GM19099 (cell line): Measurements from ENCODE around the gene ZNF804B.

Source experiments
- POLR2A ChIP-seq: IDR thresholded peaks from 3 replicates; pipeline ENCODE4 v1.6.1; 2011; ENCODE audit warnings: low read depth; ENCODE audit not compliant: insufficient read length; ENCODE audit errors: extremely low read depth

Gene ZNF804B

DNA sequence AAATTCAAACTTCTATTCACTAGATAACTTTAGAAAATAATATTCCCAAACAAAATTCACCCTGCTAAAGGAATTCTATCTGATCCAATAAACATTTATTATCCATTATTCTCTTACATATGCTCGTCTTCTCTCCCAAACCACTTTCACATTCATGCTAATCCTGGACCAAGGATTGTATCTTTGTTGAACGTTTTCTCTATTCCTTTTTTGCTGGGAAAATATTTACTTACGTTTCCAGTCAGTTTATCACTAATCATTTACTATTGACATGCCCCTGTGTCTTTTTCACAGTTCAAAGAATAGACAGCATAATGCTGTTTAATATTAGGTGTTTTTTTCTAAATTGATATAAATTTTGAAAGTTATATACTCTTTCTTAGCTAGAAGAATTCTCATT lies 32.9 kb downstream of the ZNF804B start:
- TF ChIP-seq POLR2A, result no peak

DNA sequence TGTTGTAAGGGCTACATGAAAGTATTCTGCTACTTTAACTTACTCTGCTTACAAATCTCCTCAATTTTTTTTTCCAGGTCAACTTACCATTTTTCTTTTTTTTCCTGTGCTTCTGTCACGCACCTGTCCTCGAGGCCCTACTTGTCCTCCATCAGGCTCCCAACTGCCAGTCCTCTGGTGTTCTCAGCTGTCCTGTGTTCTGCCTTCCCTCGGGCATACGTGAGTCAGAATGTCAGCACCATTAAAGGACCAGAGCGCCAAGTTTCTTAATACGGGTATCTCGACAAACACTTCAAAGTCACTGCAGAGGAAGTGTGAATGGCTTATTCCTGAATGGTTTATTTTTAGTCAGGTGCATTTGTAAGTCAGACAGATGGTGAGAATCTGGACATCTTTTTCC lies 36.1 kb downstream of the ZNF804B start, which contains the start of gene TEX47:
Gene TEX47 (minus strand): TSS at position 185 of the 400 bp plus-strand sequence. CDS start 795 bp downstream, outside the sequence.
- TF ChIP-seq POLR2A, result no peak

DNA sequence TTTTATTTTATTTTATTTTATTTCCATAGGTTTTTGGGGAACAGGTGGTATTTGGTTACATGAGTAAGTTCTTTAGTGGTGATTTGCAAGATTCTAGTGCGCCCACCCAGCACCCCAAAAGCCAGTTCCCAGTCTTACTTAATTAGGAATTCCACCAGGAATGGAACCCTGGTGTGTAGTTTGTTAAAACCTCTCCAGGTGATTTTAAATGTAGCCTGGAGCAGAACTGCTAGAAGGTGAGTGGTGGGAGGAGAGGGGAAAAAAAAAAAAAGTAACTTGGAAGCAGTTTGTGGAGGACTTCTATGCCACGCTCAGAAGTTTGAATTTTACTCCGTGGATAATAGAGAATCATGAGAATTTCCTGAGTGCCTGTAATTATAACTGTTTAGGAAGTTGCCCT lies 41.5 kb downstream of the ZNF804B start:
- TF ChIP-seq POLR2A, result no peak

DNA sequence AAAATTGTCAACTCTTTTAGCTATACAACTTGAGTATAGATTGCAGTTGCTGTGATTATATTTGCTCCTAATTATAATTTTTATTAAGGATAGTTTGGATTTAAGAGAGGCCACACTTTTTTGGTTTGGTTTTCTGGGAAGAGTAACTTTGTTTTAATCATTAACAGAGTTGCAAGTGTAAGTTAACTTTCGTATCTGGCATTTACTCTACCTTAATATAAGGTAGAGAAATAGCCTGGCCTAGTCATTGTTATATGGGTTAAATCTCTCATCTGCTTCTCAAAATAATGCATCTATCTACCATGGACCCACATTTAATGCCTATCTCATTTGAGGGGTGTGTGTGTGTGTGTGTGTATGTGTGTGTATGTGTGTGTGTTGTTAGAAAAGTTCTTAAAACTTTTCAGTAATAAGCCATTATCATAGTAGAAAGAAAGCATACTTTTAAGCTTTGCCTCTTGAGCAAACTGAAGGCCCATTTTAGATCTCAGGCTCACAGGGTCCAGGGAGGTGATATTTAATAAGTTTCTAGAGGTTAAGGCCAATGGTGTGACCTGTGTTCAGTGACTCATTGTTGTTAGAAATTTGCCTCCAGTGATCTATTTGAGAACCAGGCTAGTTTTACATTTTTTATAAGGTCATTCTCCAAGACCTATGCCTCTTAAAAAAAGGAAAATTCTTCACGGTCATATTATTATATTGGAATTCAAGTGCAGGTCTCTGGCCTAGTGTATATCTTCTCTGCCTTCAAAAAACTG lies 47.0 kb downstream of the ZNF804B start:
- no peak for TF ChIP-seq POLR2A

DNA sequence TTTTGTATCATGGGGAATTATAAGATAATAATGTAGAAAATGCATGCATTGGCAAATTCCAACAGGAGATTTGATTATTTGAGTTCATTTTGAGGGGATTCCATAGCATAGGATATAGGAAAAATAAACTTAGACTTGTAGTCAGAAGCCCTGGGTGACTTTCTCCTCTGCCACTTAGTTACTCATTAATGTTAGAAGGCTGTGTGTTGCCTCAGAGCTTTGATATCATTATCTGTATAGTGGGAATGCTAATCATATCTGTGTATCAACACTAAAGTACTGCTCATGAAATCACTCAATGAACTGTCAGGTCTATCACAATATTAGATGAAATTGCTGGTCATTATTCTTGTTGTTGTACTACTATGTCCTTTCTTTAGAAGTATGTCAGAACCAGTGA lies 59.1 kb downstream of the ZNF804B start:
- TF ChIP-seq POLR2A, result no peak

DNA sequence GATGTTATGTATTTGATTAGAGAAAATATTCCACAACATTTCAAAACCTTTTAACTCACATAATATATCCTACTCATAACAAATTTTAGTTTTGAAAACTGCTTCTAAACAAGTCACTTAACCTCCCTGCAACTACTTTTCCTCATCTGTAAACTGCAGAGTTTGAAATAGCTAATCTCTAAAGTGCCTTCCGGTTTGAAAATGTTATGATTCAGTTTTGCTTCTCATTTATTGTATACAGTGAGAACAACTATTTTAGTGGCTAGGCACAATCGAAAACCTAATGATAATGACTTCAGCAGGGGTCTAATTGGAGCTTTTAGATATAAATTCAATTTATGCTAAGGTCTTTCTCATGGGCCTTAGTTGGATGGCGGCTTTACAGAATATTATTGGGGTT lies 66.7 kb downstream of the ZNF804B start:
- no peak for TF ChIP-seq POLR2A

DNA sequence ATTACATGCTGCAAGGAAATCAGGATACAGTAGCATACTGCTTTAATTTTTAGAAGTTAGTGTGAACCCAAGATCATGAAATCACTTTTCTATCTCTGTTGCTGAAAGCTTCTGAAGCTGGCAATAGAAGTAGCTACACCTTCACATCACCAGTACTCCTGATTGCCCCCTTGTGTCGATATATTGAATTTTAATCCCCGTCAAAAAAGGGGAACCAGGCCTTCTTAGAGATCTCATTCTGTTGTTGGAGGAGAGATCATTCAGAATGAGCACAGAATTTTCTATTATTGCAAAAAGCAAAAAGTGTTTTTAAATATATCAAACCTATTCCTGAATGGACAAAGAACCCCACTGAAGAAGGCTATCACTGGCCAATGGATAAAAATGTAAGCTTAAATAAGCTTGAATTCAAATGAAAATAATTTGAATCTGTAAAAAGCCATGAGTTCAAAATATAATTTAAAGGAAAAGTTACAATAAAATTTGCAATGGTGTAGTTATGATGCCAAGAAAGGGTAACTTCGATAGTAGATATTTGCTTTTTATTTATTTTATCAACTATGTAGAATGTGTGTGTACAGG lies 75.7 kb downstream of the ZNF804B start:
- TF ChIP-seq POLR2A, result no peak

DNA sequence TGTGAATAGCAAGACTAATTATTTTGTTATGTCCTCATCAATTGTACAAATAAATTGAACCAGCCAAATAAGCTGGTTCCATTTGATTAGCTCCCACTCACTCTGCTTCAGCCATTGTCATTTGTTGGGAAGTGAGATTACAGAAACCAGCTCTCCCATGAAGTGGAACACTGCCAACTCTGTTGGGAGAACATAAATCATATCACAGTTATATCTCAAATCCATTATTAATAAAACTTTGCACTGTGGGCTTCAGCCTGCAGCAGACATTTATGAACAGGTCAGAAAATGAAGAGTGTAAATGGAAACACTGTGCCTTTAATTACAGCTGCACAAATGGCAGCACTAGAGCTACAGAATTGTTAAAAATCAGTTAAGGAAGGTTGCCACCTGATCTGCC lies 82.7 kb downstream of the ZNF804B start:
- no peak for TF ChIP-seq POLR2A

DNA sequence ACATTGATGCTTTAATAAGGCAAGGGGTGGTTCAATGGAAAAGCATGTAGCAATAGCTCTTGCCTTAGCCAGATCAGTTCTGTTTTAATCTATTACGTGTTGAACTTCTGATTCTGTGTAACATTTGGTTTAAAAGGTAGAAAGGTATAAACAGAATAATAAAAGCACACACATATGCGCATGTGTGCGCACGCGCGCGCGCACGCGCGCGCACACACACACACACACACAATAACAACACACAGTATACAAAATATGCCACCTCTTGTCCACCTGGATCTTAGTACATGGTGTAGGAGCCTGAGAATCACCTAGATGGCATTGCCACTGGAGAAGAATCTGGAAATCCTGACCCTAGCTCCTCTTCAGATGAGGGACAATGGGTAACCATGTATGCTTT lies 85.6 kb downstream of the ZNF804B start:
- no peak for TF ChIP-seq POLR2A

DNA sequence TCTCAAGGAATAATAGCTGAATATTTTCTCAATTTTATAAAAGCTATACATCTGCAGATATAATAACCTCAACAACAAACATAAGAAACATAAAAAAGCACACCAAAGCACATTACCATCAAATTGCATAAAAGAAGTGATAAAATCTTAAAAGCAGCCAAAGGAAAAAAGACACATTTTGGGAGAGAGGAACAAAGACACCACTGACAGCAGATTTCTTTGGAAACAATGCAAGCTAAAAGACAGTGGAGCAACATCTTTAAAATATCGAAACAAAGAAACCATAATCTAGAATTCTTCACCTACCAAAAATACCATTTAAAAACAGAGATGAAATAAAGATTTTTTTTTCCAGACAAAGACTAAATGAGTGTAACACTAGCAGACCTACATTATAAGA lies 91.7 kb downstream of the ZNF804B start:
- no peak for TF ChIP-seq POLR2A

DNA sequence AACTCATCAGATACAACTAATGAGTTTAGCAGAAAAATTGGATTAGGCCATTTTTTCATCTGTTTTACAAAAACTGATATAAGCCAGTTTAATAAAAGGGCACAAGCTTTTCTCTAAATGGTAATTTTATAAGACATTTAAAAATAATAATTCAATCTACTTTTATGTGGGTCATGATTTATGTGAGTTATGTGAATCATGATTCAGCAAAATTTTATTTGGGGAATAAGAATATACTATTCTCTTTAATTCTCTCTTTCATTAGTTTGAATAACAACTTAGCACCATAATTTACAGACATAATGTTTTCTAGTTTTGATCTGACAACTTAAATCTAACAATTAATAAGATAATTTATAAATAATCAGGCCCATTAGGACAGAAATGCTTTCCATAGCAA lies 99.8 kb downstream of the ZNF804B start:
- TF ChIP-seq POLR2A, result no peak

DNA sequence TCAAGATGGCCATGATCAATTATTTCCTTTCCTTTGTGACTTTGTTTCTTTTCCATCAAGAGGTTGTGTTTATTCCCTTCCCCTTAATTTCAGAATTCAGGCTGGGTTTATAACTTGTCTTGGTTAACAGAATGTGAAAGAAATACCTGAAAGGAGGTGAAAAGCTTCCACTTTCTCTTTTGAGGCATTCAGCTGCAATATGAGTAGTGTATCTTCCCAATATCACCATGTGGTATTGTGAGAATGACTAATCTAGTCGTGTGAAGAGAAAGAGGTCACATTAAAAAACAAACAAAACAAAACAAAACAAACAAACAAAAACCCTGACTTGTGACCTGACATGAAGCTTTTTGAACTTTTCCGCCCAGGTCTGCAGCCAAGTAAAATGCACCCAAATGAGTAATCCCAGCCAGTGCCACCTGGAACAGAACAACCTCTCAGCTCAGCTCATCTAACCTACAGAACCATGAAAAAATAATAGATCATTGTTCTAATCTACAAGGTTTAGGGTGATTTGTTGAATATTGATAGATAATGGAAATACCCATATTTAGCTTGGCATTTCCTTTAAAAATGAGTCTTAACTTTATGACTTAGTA lies 106.9 kb downstream of the ZNF804B start:
- TF ChIP-seq POLR2A, result no peak

DNA sequence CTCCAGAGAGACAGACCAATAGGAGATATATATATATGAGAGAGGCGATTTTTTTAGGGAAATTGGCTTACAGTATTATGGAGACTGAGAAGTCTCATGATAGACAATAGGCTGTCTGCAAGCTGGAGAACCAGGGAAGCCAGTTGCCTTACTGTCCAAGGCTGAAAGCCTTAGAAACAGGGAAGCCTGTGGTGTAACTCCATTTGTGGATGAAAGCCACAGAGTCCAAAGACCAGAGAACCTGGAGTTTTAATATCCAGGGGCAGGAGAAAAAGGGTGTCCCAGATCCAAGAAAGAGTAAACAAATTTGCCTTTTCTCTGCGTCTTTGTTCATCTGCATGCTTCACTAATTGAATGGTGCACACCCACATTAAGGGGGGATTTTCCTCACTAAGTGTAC lies 107.7 kb downstream of the ZNF804B start:
- TF ChIP-seq POLR2A, result no peak

DNA sequence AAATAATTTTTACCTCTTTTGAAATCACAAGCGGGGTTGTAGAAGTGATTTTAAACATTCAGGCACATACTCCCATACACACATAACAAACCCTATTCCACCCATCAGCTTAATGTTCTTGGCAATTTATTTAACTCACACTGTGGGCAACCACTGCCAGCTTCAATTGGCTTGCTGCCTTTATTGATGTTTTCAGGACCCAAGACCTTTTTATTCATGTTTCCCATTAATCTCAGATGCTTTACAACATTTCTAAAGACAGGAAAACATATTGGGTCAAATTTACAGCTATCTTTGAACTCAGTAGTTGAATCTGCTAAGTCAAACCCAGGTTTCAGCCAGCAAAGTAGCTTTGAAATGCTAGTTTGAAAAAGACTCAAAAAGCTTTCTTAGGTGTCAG lies 109.0 kb downstream of the ZNF804B start:
- TF ChIP-seq POLR2A, result no peak

DNA sequence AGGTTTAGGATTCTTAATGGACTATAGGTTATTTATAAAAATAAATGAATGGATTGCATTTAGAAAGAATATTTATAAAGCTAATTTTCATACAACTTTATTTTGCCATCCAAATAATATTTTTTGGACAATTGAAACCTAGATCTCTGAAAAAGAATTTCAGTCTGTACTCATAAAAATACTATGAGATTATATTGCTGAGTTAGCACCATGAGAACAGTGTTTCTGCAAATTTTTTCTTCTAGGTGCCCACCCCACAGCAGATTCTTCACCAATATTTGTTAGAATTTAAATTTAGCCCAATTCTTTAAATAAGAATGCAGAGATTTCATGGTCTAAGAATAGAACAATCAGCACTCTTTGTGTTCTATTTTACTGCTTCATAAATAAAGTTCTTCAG lies 121.6 kb downstream of the ZNF804B start:
- TF ChIP-seq POLR2A, result no peak

DNA sequence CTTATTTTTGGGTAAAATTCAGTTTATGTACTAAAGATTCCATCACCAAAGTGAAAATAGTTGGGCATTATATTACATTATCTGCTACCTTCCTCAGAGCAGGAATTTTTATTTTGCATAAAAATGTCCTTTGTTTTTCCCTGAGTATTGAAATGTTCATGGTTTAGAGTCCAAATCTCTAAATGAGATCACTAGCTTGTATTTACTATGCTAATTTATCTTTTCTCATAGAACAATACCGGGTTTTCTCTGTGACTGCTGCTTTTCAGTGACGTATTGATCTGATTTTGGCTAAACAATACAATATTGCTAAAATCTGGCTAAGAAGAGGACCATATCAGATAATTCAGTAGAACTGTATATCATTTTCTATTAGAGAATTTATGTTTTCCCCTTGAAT lies 125.6 kb downstream of the ZNF804B start:
- no peak for TF ChIP-seq POLR2A

DNA sequence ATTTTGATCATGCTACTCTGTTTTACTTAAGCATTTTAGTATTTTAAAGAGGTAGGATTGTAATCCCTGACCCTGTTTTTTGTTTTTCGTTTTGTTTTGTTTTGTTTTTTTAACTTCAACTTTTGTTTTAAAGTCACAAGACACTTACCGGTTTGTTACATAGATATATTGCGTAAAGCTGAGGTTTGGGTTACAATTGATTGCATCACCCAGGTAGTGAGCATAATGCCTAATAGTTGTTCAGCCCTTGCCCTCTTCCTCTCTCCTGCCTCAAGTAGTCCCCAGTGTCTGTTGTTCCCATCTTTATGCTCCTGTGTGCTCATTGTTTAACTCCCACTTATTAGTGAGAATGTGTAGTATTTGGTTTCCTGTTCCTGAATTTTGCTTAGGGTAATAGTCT lies 129.2 kb downstream of the ZNF804B start:
- TF ChIP-seq POLR2A, result no peak

DNA sequence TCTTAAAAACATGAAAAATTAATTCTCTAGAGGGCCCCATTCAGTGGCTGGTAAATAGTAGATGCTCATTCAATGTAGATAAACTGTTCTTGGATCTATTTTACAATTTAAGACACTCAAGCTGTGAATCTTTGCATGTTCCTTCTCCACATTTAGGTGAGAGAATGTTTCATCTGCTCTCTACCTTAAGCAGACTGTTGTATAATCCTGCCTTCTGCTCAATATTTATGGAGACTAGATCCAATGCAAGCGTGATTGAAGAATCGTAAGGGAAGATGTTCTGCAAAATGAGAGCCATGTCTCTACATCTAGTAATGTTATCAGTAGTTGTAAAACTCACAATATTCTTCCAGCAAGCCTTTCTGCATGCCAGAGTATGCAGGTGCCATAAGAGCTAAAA lies 151.0 kb downstream of the ZNF804B start:
- no peak for TF ChIP-seq POLR2A
